Hepatocyte (in vitro differentiated cells): ENCODE measurements around the gene CHRNA4. TPM values are rescaled to one million over a fixed set of nuclear protein-coding genes. Genes with fewer than 3 reads are reported as not detected.
"Not testable (repeated sequence)": the region's sequence is repeated elsewhere in the genome, so short reads cannot be mapped to it uniquely, and the experiment has no call there.

ENCODE experiments used
- DNase-seq: peaks from one replicate; pipeline ENCODE4 v3.0.0-alpha.2; 2016; ENCODE audit warnings: low spot score
- H2AFZ ChIP-seq: fragments of 200-600 bp; sonication (generic); 2 replicates; pipeline ENCODE4 v1.6.0; 2016; ENCODE audit warnings: antibody characterized with exemption, mild to moderate bottlenecking
- H3K27ac ChIP-seq: fragments of 200-600 bp; sonication (generic); 2 replicates; pipeline ENCODE4 v1.5.1; 2016; ENCODE audit warnings: mild to moderate bottlenecking
- H3K27me3 ChIP-seq: fragments of 200-600 bp; sonication (generic); 2 replicates; pipeline ENCODE4 v1.6.1; 2016
- H3K36me3 ChIP-seq: fragments of 200-600 bp; sonication (generic); replicated peaks from 2 replicates; pipeline ENCODE4 v1.5.1; 2016; ENCODE audit warnings: low read depth; ENCODE audit not compliant: insufficient read depth
- H3K4me1 ChIP-seq: fragments of 200-600 bp; sonication (generic); 2 replicates; pipeline ENCODE4 v1.5.1; 2016; ENCODE audit warnings: mild to moderate bottlenecking, moderate library complexity; ENCODE audit not compliant: insufficient read depth
- H3K4me2 ChIP-seq: fragments of 200-600 bp; sonication (generic); 2 replicates; pipeline ENCODE4 v1.6.0; 2016
- H3K4me3 ChIP-seq: fragments of 200-600 bp; sonication (generic); 2 replicates; pipeline ENCODE4 v1.5.1; 2016; ENCODE audit warnings: mild to moderate bottlenecking
- H3K79me2 ChIP-seq: fragments of 200-600 bp; sonication (generic); 2 replicates; pipeline ENCODE4 v1.6.0; 2017; ENCODE audit warnings: mild to moderate bottlenecking
- H3K9me2 ChIP-seq: fragments of 200-600 bp; sonication (generic); replicated peaks from 2 replicates; pipeline ENCODE4 v1.6.0; 2017; ENCODE audit warnings: mild to moderate bottlenecking; ENCODE audit not compliant: insufficient read depth
- H3K9me3 ChIP-seq: fragments of 200-600 bp; sonication (generic); 2 replicates; pipeline ENCODE4 v1.5.1; 2016; ENCODE audit warnings: low read depth, mild to moderate bottlenecking
- H4K20me1 ChIP-seq: fragments of 200-600 bp; sonication (generic); 2 replicates; pipeline ENCODE4 v1.6.0; 2016; ENCODE audit warnings: mild to moderate bottlenecking; ENCODE audit not compliant: insufficient read depth, poor library complexity, severe bottlenecking
- CTCF ChIP-seq: fragments of 200-600 bp; sonication (generic); IDR thresholded peaks from 2 replicates; pipeline ENCODE4 v1.5.1; 2016; ENCODE audit warnings: antibody characterized with exemption, mild to moderate bottlenecking; ENCODE audit not compliant: poor library complexity
- EZH2 ChIP-seq: fragments of 200-600 bp; sonication (generic); IDR thresholded peaks from 2 replicates; pipeline ENCODE4 v1.6.1; 2016; ENCODE audit warnings: antibody characterized with exemption, mild to moderate bottlenecking, borderline replicate concordance
- EZH2phosphoT487 ChIP-seq: fragments of 200-600 bp; sonication (generic); IDR thresholded peaks from one replicate; pipeline ENCODE4 v1.6.1; 2018; ENCODE audit warnings: antibody characterized with exemption, mild to moderate bottlenecking, low read depth, moderate library complexity; ENCODE audit not compliant: unreplicated experiment, severe bottlenecking
- WGBS: methylation state at CpG from one replicate; pipeline ENCODE4 v1.1.6; 2016; ENCODE audit warnings: low lambda C conversion rate; ENCODE audit errors: missing lambda C conversion rate; 5-methylcytosine and 5-hydroxymethylcytosine counted together
- polyA plus RNA-seq: library from polyadenylated mRNA; unstranded; fragments of >200 nt; fragmentation: Nextera tagmentation; extraction: Ambion mirVana; gene quantifications from 2 replicates; pipeline ENCODE4 v1.2.1, GENCODE V29; 2016
- total RNA-seq: library from RNA; depleted of rRNA; stranded (reverse); fragments of >200 nt; gene quantifications from 2 replicates; pipeline ENCODE4 v1.2.3, GENCODE V29; 2014

Gene CHRNA4
- total and polyA plus RNA-seq, 2 experiments from 2014 or later = 0.25 TPM; not detected in 1

DNA sequence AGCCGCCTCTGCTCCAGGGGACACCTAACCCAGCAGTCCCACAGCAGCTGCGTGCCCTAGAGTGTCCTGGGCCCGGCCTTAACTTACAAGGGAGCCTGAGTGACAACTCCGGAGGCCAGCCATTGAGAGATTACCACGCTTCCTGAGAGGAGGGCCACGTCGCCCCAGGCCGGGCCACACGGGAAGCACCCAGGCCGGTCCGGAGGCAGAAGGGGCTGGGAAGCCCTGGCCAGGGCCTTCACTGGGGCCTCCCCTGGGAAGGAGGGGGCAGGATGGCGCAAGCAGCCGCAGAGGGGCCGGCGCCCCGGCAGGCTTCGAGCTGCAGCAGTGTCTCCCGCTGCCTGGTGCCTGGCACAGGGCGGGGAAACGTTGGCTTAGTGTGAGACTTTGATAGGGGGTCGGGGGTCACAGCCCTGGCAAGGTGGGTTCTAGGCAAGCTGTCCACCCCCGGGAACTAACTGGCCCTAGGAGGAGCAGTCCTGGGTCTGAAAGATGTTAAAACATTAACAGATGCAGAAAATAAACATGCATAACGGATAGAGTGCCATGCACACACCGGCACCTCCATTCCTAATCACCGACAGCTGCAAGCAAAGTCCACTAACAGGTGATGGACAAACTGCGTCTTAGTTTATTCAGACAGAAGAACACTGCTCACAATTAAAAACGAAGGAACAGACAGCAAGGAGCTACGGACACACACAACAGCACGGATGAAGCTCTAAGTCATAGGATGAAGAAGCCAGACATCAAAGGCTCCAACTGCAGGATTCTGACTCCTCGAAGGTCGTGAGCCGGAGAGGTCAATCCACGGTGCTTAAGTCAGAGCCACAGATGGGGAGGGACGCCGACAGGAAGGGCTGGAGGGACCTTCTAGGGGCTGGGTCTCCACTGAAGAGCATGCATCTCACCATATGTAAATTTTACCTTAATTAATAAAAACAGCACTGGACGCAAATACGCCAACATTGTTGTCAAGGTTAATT lies 17.4 kb downstream of the CHRNA4 start:
- Histone ChIP-seq H3K27ac (no peak overlapping the region), H3K79me2 (no peaks in the 10 kb centered on the region), H3K4me2 (no peak overlapping the region), H3K4me3 (no peak overlapping the region), H3K4me1 (no peaks in the 10 kb centered on the region), H3K9me3 (no peaks in the 10 kb centered on the region), H4K20me1 (no peaks in the 10 kb centered on the region), H2AFZ (no peak overlapping the region), H3K27me3 (no peaks in the 10 kb centered on the region), H3K36me3 (no peaks in the 10 kb centered on the region), H3K9me2 (no peaks in the 10 kb centered on the region)
- DNase-seq = no peak
- TF ChIP-seq EZH2phosphoT487 (no peak), CTCF (no peak), EZH2 (no peak)
- WGBS = 72% methylated on average over 37 of the region's 37 CpGs

GRCh38 chr20:63342561-63343459 lies 18.3 kb downstream of the CHRNA4 start:
- 91% methylated on average over 56 of the region's 59 CpGs for WGBS
- no peak overlapping the region for H3K4me3 ChIP-seq
- H4K20me1 ChIP-seq = no peaks in the 10 kb centered on the region
- H3K79me2 ChIP-seq = no peaks in the 10 kb centered on the region
- H3K36me3 ChIP-seq = no peaks in the 10 kb centered on the region
- no peaks in the 10 kb centered on the region for H3K4me1 ChIP-seq
- H3K9me2 ChIP-seq = no peaks in the 10 kb centered on the region
- DNase-seq = no peak
- H3K4me2 ChIP-seq = no peak overlapping the region
- H2AFZ ChIP-seq = no peak overlapping the region
- TF ChIP-seq EZH2 (no peak), CTCF (no peak), EZH2phosphoT487 (no peak)
- H3K9me3 ChIP-seq = no peaks in the 10 kb centered on the region
- H3K27me3 ChIP-seq = peaks cover 7% of the 10 kb centered on the region
- no peak overlapping the region for H3K27ac ChIP-seq

DNA sequence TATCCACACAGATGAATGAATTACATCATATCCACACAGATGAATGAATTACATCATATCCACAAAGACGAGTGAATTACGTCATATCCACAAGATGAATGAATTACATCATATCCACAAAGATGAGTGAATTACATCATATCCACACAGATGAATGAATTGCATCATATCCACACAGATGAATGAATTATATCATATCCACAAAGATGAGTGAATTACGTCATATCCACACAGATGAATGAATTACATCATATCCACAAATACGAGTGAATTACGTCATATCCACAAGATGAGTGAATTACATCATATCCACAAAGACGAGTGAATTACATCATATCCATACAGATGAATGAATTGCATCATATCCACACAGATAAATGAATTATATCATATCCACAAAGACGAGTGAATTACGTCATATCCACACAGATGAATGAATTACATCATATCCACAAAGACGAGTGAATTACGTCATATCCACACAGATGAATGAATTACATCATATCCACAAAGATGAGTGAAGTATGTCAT lies 20.9 kb downstream of the CHRNA4 start:
- H3K79me2 ChIP-seq, H3K4me1 ChIP-seq, H2AFZ ChIP-seq, H3K4me2 ChIP-seq, H3K4me3 ChIP-seq, H4K20me1 ChIP-seq, H3K9me2 ChIP-seq, DNase-seq, H3K27ac ChIP-seq, H3K36me3 ChIP-seq, H3K9me3 ChIP-seq: not testable (repeated sequence)
- WGBS = 91% methylated on average over 9 of the region's 10 CpGs
- H3K27me3 ChIP-seq = peaks cover 12% of the 10 kb centered on the region

- H4K20me1 ChIP-seq = not testable (repeated sequence)
- peaks cover 12% of the 10 kb centered on the region for H3K27me3 ChIP-seq
These were observed 21.7 kb downstream of the CHRNA4 start for GRCh38 chr20:63339154-63340094.

More at GRCh38 chr20:63339154-63340094, 21.7 kb downstream of the CHRNA4 start:
- H2AFZ ChIP-seq, H3K4me2 ChIP-seq, H3K4me1 ChIP-seq, H3K36me3 ChIP-seq, H3K79me2 ChIP-seq, DNase-seq, H3K9me2 ChIP-seq, H3K27ac ChIP-seq, H3K9me3 ChIP-seq, H3K4me3 ChIP-seq: not testable (repeated sequence)
- WGBS = 79% methylated on average over 14 of the region's 14 CpGs
